Upper lobe of right lung (tissue), 1 donor: ENCODE results near the gene KIF18B. TPM values are rescaled to one million over a fixed set of nuclear protein-coding genes. Genes with fewer than 3 reads are reported as not detected.

Experiments
- ATAC-seq: fragments of 200-7000 bp; cut with Tn5 transposase; one replicate; pipeline ENCODE4 v1.9.1; 2020; ENCODE audit warnings: mild to moderate bottlenecking, moderate library complexity
- DNase-seq: peaks from one replicate; pipeline ENCODE4 v3.0.0-alpha.2; 2020
- H3K27ac ChIP-seq: fragments of 200-600 bp; one replicate; pipeline ENCODE4 v1.8.0; 2022
- H3K27me3 ChIP-seq: fragments of 200-600 bp; one replicate; pipeline ENCODE4 v1.8.0; 2022; ENCODE audit warnings: mild to moderate bottlenecking
- H3K36me3 ChIP-seq: fragments of 200-600 bp; one replicate; pipeline ENCODE4 v1.8.0; 2022
- H3K4me1 ChIP-seq: fragments of 200-600 bp; one replicate; pipeline ENCODE4 v1.8.0; 2022
- H3K4me3 ChIP-seq: fragments of 200-600 bp; one replicate; pipeline ENCODE4 v1.8.0; 2022; ENCODE audit warnings: mild to moderate bottlenecking
- H3K9me3 ChIP-seq: fragments of 200-600 bp; one replicate; pipeline ENCODE4 v1.8.0; 2022
- CTCF ChIP-seq: fragments of 200-600 bp; IDR thresholded peaks from one replicate; pipeline ENCODE4 v1.8.0; 2022; ENCODE audit warnings: antibody characterized with exemption
- intact Hi-C: fragments of 100-400 bp; cut with DNase I; formaldehyde crosslinking; loops from one replicate; pipeline ENCODE4 v1.11.0; 2022
- total RNA-seq: library from RNA; stranded (reverse); fragmentation: NEBNext Ultra II Directional; extraction: Animal tissue kit (Norgen Biotek cat#: 25700); gene quantifications from one replicate; pipeline ENCODE4 v1.2.1, GENCODE V29; 2021
- donor health status: DM: no; HTN: yes; CAD: no; lungs with severe emphysema.

KIF18B gene
- total RNA-seq, 1 donor from 2014 or later = 0.32 TPM

- H3K27me3 ChIP-seq = peaks cover 8% of the 10 kb centered on the region
- intact Hi-C loops = loop anchor here (5.0 to 10.0 kb wide), 2 partner anchors 105 to 197 kb away; no protein-coding TSS in a partner anchor
- H3K9me3 ChIP-seq = no peaks in the 10 kb centered on the region
- no peak overlapping the region for H3K27ac ChIP-seq
- H3K4me1 ChIP-seq = no peaks in the 10 kb centered on the region
- no peaks in the 10 kb centered on the region for H3K36me3 ChIP-seq
- DNase-seq (peak; percentile 43), ATAC-seq (no peak)
- TF ChIP-seq CTCF = no peak
- no peak overlapping the region for H3K4me3 ChIP-seq
Observed at GRCh38 chr17:44917456-44917855, 30.1 kb downstream of the KIF18B start.

- no peak for TF ChIP-seq CTCF
- H3K27me3 ChIP-seq = peaks cover 15% of the 10 kb centered on the region
- ATAC-seq (peak; percentile 6), DNase-seq (peak; percentile 66)
- no peaks in the 10 kb centered on the region for H3K36me3 ChIP-seq
- no peak overlapping the region for H3K27ac ChIP-seq
- H3K9me3 ChIP-seq = no peaks in the 10 kb centered on the region
- intact Hi-C loops = loop anchor here (5.0 to 10.0 kb wide), 2 partner anchors 105 to 198 kb away; no protein-coding TSS in a partner anchor
- H3K4me1 ChIP-seq = no peaks in the 10 kb centered on the region
- H3K4me3 ChIP-seq = no peak overlapping the region
Observed at GRCh38 chr17:44916781-44917241, 30.8 kb downstream of the KIF18B start.

- TF ChIP-seq CTCF = no peak
- peak; percentile 9 for ATAC-seq
- Histone ChIP-seq H3K4me3 (no peak overlapping the region), H3K36me3 (no peaks in the 10 kb centered on the region), H3K27me3 (peaks cover 20% of the 10 kb centered on the region), H3K4me1 (peaks cover 4% of the 10 kb centered on the region), H3K27ac (no peak overlapping the region), H3K9me3 (no peaks in the 10 kb centered on the region)
- peak; percentile 58 for DNase-seq
- intact Hi-C loops = loop anchor here (5.0 to 10.0 kb wide), 2 partner anchors 106 to 199 kb away; no protein-coding TSS in a partner anchor
Observed at GRCh38 chr17:44915862-44916780, 31.5 kb downstream of the KIF18B start.

- intact Hi-C loops = loop anchor here (5.0 to 10.0 kb wide), 2 partner anchors 107 to 199 kb away; no protein-coding TSS in a partner anchor
- Histone ChIP-seq H3K4me1 (peaks cover 6% of the 10 kb centered on the region), H3K4me3 (no peak within 1 kb of the TSS), H3K27me3 (peaks cover 16% of the 10 kb centered on the region), H3K27ac (no peak within 1 kb of the TSS), H3K36me3 (no peaks in the 10 kb centered on the region), H3K9me3 (no peaks in the 10 kb centered on the region)
- no peak for TF ChIP-seq CTCF
- ATAC-seq (no peak), DNase-seq (no peak)
Observed at GRCh38 chr17:44915321-44915726, 32.2 kb downstream of the KIF18B start, which contains the start of gene GFAP. TSS of gene GFAP (minus strand) at chr17:44915500. CDS start at chr17:44915486, 14 bp downstream.

- Histone ChIP-seq H3K9me3 (no peaks in the 10 kb centered on the region), H3K4me3 (no peak overlapping the region), H3K27ac (no peak overlapping the region), H3K27me3 (peaks cover 16% of the 10 kb centered on the region), H3K36me3 (no peaks in the 10 kb centered on the region), H3K4me1 (peaks cover 6% of the 10 kb centered on the region)
- intact Hi-C loops = loop anchor here (5.0 to 10.0 kb wide), 2 partner anchors 108 to 200 kb away; no protein-coding TSS in a partner anchor
- TF ChIP-seq CTCF = no peak
- no peak for ATAC-seq
- DNase-seq = peak; percentile 61
Observed at GRCh38 chr17:44914698-44915271, 32.8 kb downstream of the KIF18B start.
